GM18951 (cell line): Measurements from ENCODE around the gene CACNA1I.
"Not testable (repeated sequence)": the region's sequence is repeated elsewhere in the genome, so short reads cannot be mapped to it uniquely, and the experiment has no call there.

Experiments
- POLR2A ChIP-seq: IDR thresholded peaks from 4 replicates; pipeline ENCODE4 v1.6.1; 2011; ENCODE audit warnings: mild to moderate bottlenecking; ENCODE audit not compliant: insufficient read length, insufficient read depth; ENCODE audit errors: extremely low read depth
- in situ Hi-C: fragments of 300-500 bp; cut with MboI; formaldehyde crosslinking; loops from one replicate; pipeline ENCODE4 v1.12.0; 2022; ENCODE audit warnings: low sequenced_read_pairs, mixed read lengths, inconsistent platforms; ENCODE audit not compliant: unreplicated experiment

CACNA1I gene

DNA sequence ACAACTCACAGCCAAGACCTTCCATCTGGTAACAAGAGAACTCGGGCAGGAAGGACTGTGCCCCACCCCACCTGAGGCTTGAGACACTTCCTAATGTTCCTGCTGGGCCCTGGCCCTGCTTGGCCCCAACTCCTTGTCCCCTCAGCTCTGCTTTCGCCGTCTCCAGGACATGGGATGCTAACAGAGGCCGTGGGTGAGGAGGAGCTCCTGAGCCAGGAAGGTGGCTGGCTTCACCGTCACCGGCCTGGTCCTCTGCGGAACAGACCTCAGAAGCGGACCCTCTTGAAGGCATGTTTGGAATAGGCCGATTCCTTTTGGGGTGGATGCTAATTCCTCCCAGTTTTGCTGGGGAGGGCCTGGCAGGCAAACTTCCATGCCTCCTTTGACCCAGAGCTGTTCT is 154.3 kb downstream of the CACNA1I start:
- TF ChIP-seq POLR2A = no peak
- in situ Hi-C loops = no loop called here

DNA sequence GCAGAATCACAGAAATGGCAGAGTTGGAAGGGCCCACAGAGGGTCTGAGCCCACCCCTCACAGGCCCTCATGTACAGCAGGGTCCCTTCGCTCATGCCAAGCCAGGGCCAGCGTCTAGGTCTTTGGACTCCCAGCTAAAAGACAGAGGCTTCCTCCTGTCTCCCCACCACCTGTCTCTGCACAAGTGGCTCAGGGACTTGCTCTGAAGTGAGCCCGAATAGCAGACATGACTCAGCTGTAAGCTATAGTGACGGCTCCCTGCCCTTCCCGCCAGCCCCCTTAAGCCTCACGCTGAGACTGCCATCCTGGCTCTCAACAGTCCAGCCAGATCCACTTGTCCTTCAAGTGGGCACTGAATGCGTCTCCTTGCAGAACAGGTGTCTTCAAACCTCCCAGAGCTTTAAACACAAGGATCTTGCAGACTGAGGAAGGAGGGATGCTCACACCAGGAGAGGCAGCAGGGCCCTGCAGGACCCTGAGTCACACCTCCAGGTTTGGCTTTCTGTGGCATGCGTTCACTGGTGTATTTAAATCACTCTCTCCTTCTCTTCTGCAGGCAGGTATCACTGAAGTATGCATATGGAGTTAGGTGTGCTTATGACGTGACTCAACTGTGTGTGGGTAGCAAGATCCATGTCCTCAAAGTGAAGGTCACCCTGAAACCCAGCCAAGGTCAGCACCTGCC is 154.9 kb downstream of the CACNA1I start:
- in situ Hi-C loops = no loop called here
- no peak for TF ChIP-seq POLR2A

DNA sequence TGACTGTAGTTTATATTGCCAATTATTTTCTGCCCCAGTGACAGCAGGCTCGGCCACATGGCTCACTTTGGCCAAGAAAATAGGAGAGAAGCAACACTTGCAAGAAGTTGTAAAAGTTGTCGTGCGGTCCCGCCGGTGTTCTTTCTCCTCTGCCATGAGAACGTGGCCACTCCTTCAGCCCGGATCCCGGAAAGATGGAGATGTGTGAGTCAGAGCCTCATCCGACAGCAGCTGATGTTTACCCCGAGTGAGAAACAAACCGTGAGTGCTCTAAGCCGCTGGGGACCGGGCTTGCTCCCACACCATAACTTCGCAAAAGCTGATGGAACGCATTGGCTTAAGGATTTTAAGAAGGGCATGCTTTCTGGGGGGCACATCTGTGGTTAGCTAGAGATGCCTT is 157.0 kb downstream of the CACNA1I start:
- no peak for TF ChIP-seq POLR2A
- in situ Hi-C loops = no loop called here

DNA sequence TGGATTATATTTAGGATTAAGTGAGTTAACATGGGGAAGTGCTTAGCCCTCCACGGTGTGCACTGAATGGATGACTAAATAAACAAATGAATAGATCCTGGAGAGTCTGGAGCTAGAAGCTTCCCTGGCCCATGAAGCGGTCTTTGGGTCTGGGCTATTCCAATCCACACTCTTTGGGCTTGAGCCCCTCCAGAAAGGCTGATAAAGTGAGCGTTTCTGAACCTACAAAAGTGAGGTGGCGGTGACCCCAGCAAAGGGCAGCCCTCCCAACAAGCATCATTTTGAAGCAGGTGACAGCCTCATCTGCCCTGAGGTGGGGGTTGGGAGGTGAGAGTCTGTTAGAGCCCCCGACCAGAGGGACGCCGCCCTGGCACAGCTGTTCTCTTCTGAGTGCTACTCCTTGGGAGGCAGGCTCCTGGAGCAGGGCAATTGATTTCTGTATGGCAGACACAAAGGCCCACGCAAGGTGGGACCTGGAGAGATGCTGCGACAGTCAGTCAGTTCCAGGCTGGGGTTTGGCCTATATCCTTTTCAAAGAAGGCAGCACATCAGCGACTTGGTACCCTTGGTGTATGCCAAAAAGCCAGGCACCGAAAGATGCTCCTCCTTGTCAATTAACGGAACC is 157.8 kb downstream of the CACNA1I start:
- in situ Hi-C loops = no loop called here
- TF ChIP-seq POLR2A = no peak

DNA sequence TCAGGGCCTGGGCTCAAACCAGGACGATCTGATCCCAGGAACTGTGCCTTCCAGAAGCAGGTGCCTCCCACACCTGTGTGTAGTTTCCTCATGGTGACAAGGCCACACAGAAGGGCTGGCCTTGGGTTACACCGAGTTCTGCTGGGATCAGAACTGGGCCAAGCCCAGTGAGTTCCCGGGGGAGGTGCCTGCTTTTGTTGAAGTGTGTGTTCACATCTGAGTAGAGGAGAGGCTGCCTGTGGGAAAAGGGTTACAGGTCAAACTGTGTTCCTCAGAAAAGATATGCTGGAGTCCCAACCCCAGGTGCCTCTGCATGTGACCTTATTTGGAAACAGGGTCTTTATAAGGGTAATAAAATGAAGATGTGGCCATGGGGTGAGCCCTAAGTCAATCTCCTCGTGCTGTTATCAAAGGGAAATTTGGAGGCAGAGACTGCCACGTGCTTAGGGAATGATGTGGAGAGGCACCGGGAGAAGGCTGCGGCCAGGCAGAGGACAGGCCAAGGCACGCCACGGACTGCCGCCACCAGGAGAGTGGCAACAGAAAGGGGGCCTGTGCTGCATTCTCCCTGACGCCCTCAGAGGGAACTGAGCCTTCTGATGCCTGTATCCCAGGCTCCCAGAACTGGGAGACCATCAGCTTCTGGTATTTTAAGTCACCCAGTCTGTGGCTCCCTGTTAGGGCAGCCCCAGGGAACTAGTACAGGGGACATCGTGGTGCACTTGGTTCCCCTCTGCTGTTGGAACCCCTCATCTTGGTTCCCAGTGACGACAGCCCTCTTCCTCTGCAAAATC is 158.8 kb downstream of the CACNA1I start:
- no peak for TF ChIP-seq POLR2A
- in situ Hi-C loops = no loop called here

DNA sequence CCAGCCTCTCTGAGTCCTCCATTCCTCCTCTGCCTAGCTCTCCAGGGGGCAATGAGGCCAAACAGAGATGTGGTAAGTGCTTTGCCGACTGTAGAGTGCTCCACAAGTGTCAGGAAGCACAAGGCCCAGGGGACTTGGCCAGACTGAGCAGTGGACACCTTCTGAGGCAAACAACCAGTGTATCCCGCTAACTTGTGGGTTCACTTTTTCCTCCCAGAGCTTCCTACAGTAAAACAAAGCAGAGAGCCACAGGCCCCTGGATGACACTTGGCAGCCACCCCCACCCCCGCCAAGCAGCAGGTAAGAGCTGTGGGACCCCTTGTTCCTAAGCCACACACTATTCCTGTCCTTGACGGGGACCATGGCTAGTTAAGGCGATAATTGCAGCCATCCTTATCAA is 160.9 kb downstream of the CACNA1I start:
- in situ Hi-C loops = no loop called here
- TF ChIP-seq POLR2A = no peak

DNA sequence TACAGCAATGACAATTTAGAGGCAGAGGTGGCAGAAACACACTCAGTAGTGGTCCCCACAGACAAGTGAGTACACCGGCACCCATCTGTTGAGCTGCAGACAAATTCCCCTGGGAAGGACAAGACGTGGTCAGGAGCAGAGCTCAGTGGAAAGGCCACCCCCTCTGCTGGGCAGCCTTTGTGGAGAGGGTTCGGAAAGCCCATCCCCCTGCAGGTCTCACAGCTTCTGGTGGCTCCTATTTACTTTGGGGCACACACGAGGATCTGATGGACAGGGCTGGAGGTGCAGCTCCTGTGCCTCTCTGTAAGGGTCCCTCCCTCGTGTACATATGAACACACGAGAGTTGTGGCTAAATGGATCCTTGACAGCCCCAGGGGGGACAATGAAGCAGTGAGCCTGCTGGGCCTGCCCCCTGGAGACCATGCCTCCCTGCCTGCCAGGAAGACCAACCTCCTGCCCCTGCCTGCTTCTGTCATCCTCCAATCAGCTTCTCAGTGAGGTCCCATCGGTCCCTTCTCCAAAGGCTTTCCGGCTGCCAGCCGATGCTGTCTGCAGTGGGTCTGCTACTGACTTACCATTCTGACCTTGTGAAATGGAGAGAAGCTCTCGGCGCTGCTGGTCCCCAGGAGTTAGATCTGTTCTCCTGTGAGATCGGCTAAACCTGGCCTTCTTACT is 161.5 kb downstream of the CACNA1I start:
- TF ChIP-seq POLR2A = no peak
- in situ Hi-C loops = no loop called here

DNA sequence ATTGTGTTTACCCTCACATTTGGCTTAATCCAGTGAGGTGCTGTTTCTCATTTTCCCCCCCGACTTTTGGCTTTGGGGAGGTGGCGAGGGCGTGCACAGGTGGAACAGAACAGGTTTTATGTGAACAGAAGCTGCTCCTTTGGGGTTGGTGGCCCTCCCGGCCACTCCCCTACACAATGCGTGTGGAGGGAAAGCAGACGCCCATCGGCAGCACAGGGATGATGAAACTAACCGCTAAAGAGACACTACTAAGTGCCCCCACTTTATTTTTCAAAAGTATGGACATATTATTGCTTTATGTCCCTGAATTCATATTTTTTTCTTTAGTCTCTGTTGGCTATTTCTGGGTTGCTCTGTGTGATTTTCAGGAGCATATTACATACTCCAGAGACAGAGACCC is 162.1 kb downstream of the CACNA1I start:
- no peak for TF ChIP-seq POLR2A
- in situ Hi-C loops = no loop called here

DNA sequence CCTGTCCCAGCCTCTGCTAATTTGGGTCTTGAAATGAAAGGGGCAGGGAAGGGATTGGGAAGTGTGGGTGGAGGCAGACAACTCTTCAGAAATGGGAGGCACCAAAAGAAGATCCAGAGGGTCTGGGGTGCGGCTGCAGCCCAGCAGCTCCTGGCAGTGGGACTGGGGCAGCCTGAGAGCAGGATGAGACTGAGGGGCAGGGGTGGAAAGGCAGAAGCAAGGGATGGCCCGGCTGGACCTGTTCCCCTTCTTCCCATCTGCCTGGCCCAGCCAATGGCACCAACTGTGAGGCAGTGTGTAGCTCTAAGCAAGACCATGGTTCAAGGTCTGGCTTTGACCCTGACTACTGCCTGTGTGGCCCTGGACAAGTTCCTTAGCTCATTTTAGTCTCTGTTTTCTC is 162.6 kb downstream of the CACNA1I start:
- no peak for TF ChIP-seq POLR2A
- in situ Hi-C loops = no loop called here

DNA sequence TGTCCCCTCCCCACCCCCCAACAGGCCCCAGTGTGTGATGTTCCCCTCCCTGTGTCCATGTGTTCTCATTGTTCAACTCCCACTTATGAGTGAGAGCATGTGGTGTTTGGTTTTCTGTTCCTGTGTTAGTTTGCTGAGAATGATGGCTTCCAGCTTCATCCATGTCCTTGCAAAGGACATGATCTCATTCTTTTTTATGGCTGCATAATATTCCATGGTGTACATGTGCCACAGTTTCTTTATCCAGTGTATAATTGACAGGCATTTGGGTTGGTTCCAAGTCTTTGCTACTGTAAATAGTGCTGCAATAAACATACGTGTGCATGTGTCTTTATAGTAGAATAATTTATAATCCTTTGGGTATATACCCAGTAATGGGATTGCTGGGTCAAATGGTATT is 163.5 kb downstream of the CACNA1I start:
- in situ Hi-C loops = not testable (repeated sequence)

DNA sequence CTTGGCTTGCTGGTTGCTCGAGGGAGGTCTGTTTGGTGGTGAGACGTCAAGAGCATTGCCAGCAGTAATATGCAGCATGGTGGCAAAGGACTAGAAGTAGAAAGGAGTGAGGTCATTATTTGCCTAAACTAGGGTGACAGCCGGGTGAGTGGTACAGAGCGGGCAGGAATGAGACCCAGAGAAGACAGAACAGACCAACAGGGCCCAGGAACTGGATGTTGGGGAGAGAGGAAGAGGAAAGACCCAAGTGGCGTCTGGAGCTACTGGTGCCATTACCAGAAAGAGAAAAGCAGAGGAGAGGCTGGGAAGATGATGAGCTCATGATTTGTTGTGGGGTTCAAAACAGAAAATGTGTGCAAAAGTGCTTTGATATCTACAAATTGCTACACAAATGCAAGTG is 164.3 kb downstream of the CACNA1I start:
- no peak for TF ChIP-seq POLR2A
- in situ Hi-C loops = no loop called here

DNA sequence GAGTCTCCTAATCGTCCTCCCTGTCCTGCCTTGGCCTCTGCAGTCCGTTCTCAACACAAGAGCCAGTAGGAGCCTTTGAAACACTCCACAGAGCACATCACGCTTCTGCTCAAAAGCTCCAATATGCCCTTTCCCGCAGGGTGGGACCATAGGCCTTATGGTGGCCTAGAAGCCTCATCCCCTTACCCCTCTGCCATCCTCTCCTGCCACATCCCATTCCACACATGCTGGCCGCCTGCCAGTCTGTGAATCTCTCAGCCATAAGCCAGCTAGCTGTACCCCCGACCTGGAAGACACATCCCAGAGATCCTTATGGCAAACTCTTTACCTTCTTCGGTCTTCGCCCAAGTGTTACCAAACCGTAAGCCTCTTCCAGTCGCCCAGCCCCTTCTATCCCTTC is 165.2 kb downstream of the CACNA1I start:
- no peak for TF ChIP-seq POLR2A
- in situ Hi-C loops = no loop called here

DNA sequence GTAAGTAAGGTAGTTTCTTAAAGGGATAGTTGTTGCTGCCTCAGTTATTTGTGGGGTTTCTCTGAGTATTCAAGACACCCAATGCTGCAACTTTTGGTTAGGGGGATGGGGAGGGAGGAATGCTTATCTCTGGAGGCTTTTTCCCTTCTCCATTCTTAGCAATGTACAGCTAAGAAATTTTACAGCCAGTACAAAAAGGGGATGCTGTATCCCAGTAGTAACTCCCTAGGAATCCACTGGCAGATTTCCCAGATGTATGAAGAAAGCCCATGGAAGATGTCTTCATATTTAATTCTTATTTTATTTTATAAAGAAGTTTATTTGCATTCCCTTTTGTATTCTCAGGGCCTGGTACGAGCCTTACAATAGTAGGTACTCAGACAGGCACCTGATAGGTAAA is 168.2 kb downstream of the CACNA1I start:
- no peak for TF ChIP-seq POLR2A
- in situ Hi-C loops = no loop called here
